GM12878 (cell line): Measurements from ENCODE around the gene PNMT.

Experiments used
- EED ChIP-seq: sonication (generic); IDR thresholded peaks from 2 replicates; pipeline ENCODE4 v1.6.1; 2016; ENCODE audit warnings: antibody characterized with exemption, low read depth
- ESRRA ChIP-seq: IDR thresholded peaks from 2 replicates; pipeline ENCODE4 v1.6.1; 2012; ENCODE audit warnings: mild to moderate bottlenecking, low read length, improper control_type of control experiment
- IKZF2 ChIP-seq, 2 experiments: fragments of 450-650 bp; IDR thresholded peaks; 2 replicates each; pipeline ENCODE4 v1.6.1; 2017; ENCODE audit warnings: mild to moderate bottlenecking in 2 of 2, moderate library complexity in 2 of 2
- NFXL1 ChIP-seq: fragments of 450-650 bp; IDR thresholded peaks from 2 replicates; pipeline ENCODE4 v1.6.1; 2017; ENCODE audit warnings: antibody characterized with exemption, mild to moderate bottlenecking, borderline replicate concordance
- NFYB ChIP-seq: IDR thresholded peaks from 2 replicates; pipeline ENCODE4 v1.6.1; 2011; ENCODE audit warnings: low read depth, mild to moderate bottlenecking, low read length, improper control_type of control experiment, moderate library complexity; ENCODE audit not compliant: insufficient read depth
- NR2C1 ChIP-seq: fragments of 450-650 bp; IDR thresholded peaks from 2 replicates; pipeline ENCODE4 v1.6.1; 2017; ENCODE audit warnings: antibody characterized with exemption, mild to moderate bottlenecking, moderate library complexity
- POLR2AphosphoS5 ChIP-seq: IDR thresholded peaks from 2 replicates; pipeline ENCODE4 v1.6.1; 2011; ENCODE audit warnings: mild to moderate bottlenecking, low read length, inconsistent platforms
- SMAD1 ChIP-seq: fragments of 450-650 bp; IDR thresholded peaks from 2 replicates; pipeline ENCODE4 v1.6.1; 2018; ENCODE audit warnings: mild to moderate bottlenecking, low read depth; ENCODE audit not compliant: partially characterized antibody
- TCF7 ChIP-seq: IDR thresholded peaks from 2 replicates; pipeline ENCODE4 v1.6.1; 2014; ENCODE audit warnings: antibody characterized with exemption, borderline replicate concordance
- TF ChIP-seq, protein P1 (sequence below), 3 experiments: IDR thresholded peaks in 2 of 3; conservative IDR thresholded peaks in 1 of 3; 2 replicates each; pipeline ENCODE4 v1.5.1; 2011; ENCODE audit warnings: low read depth in 3 of 3, low read length in 3 of 3, mild to moderate bottlenecking in 3 of 3, control low read depth in 2 of 3, moderate library complexity in 2 of 3, inconsistent platforms in 1 of 3, mixed read lengths in 1 of 3; ENCODE audit not compliant: control insufficient read depth in 2 of 3, insufficient read depth in 1 of 3; ENCODE audit errors: extremely low read depth in 1 of 3

DNA sequence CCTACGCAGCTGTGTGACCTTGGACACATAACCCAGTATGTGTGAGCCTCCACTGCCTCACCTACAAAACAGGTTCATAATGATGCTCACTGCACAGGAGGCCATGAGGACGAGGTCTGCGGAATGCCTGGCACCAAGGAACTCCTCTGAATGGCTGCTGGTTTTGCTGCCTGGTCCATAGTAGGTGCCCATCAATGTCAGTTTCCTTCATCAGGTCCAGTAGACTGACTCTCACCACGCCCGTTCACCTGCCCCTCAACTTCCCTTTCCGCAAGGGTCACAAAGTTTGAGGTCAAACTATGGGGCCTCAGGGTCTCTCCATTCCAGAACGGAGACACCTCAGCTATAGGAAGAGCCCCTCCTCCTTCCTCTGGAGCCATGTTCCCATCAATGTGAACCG, 8.8 kb downstream of the PNMT start:
- TF ChIP-seq TCF7 = no peak
- TF ChIP-seq POLR2AphosphoS5 = no peak
- TF ChIP-seq, protein P1, sequence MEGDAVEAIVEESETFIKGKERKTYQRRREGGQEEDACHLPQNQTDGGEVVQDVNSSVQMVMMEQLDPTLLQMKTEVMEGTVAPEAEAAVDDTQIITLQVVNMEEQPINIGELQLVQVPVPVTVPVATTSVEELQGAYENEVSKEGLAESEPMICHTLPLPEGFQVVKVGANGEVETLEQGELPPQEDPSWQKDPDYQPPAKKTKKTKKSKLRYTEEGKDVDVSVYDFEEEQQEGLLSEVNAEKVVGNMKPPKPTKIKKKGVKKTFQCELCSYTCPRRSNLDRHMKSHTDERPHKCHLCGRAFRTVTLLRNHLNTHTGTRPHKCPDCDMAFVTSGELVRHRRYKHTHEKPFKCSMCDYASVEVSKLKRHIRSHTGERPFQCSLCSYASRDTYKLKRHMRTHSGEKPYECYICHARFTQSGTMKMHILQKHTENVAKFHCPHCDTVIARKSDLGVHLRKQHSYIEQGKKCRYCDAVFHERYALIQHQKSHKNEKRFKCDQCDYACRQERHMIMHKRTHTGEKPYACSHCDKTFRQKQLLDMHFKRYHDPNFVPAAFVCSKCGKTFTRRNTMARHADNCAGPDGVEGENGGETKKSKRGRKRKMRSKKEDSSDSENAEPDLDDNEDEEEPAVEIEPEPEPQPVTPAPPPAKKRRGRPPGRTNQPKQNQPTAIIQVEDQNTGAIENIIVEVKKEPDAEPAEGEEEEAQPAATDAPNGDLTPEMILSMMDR (IDR thresholded peaks at IDR 0.05 in 2 of 3, conservative IDR thresholded peaks at IDR 0.05 in 1 of 3; ENCODE audit: control insufficient read depth in 2 of 3, extremely low read depth in 1 of 3, insufficient read depth in 1 of 3, low read depth in 3 of 3, low read length in 3 of 3) = no peak
- no peak for TF ChIP-seq NFXL1
- TF ChIP-seq IKZF2 (IDR thresholded peaks at IDR 0.05) = no peak
- TF ChIP-seq NFYB = no peak
- no peak for TF ChIP-seq NR2C1
- TF ChIP-seq ESRRA = no peak
- TF ChIP-seq SMAD1 = no peak
- no peak for TF ChIP-seq EED
